ENCODE measurements around the gene DAB2IP. TPM values are rescaled to one million over a fixed set of nuclear protein-coding genes. Genes with fewer than 3 reads are reported as not detected.

The DAB2IP gene
- total RNA-seq, 6 donors from 2014 or later, result 61.8 to 98.0 (median 77.2) TPM

- 88 to 92% methylated on average over 10 of the region's 10 CpGs for WGBS, 2 donors
- TF ChIP-seq POLR2A (IDR thresholded peaks at IDR 0.05) (no peak), CTCF (IDR thresholded peaks at IDR 0.05) (no peak), EP300 (IDR thresholded peaks at IDR 0.05) (no peak), POLR2AphosphoS5 (IDR thresholded peaks at IDR 0.05) (no peak)
- Histone ChIP-seq H3K27me3 (no peaks in the 10 kb centered on the region), H3K36me3 (no peaks in the 10 kb centered on the region), H3K9me3 (peaks cover 0 to 9% (median 2%) of the 10 kb centered on the region in 4 donors), H3K27ac (no peak overlapping the region), H3K4me1 (no peaks in the 10 kb centered on the region), H3K4me3 (no peak overlapping the region)
- no peak for ATAC-seq (ENCODE audit: low FRiP score in 2 of 2)
- DNase-seq, result no peak
These were observed 148.9 kb downstream of the DAB2IP start for GRCh38 chr9:121800376-121800775.

- TF ChIP-seq EP300 (IDR thresholded peaks at IDR 0.05) (no peak), POLR2A (IDR thresholded peaks at IDR 0.05) (no peak), CTCF (IDR thresholded peaks at IDR 0.05) (no peak), POLR2AphosphoS5 (IDR thresholded peaks at IDR 0.05) (no peak)
- no peak for DNase-seq
- WGBS, 2 donors, result 63 to 71% methylated on average over 3 of the region's 3 CpGs
- no peak for ATAC-seq (ENCODE audit: low FRiP score in 2 of 2)
- Histone ChIP-seq H3K27ac (no peak overlapping the region), H3K4me3 (no peak overlapping the region), H3K4me1 (no peaks in the 10 kb centered on the region), H3K9me3 (peaks cover 0 to 9% (median 2%) of the 10 kb centered on the region in 4 donors), H3K36me3 (no peaks in the 10 kb centered on the region), H3K27me3 (no peaks in the 10 kb centered on the region)
These were observed 150.1 kb downstream of the DAB2IP start for GRCh38 chr9:121801579-121801978.

- Histone ChIP-seq H3K27ac (no peak overlapping the region), H3K4me1 (no peaks in the 10 kb centered on the region), H3K4me3 (no peak overlapping the region), H3K36me3 (no peaks in the 10 kb centered on the region), H3K27me3 (no peaks in the 10 kb centered on the region), H3K9me3 (peaks cover 0 to 9% (median 2%) of the 10 kb centered on the region in 4 donors)
- WGBS, 2 donors, result 84 to 86% methylated on average over 5 of the region's 5 CpGs
- DNase-seq, result no peak
- no peak for TF ChIP-seq POLR2A (IDR thresholded peaks at IDR 0.05)
- no peak for TF ChIP-seq CTCF (IDR thresholded peaks at IDR 0.05)
- TF ChIP-seq POLR2AphosphoS5 (IDR thresholded peaks at IDR 0.05), result no peak
- no peak for TF ChIP-seq EP300 (IDR thresholded peaks at IDR 0.05)
- no peak for ATAC-seq (ENCODE audit: low FRiP score in 2 of 2)
These were observed 151.3 kb downstream of the DAB2IP start for GRCh38 chr9:121802753-121803152.

GRCh38 chr9:121807069-121807822 is 155.8 kb downstream of the DAB2IP start:
- Histone ChIP-seq H3K4me1 (no peaks in the 10 kb centered on the region), H3K36me3 (no peaks in the 10 kb centered on the region), H3K4me3 (no peak overlapping the region), H3K27ac (no peak overlapping the region), H3K9me3 (peaks cover 0 to 9% (median 2%) of the 10 kb centered on the region in 4 donors), H3K27me3 (no peaks in the 10 kb centered on the region)
- 53 to 91% methylated on average over 11 to 12 of the region's 12 CpGs for WGBS, 2 donors
- TF ChIP-seq POLR2AphosphoS5 (IDR thresholded peaks at IDR 0.05) (no peak), POLR2A (IDR thresholded peaks at IDR 0.05) (no peak), CTCF (IDR thresholded peaks at IDR 0.05) (no peak), EP300 (IDR thresholded peaks at IDR 0.05) (no peak)
- DNase-seq, result no peak
- ATAC-seq (ENCODE audit: low FRiP score in 2 of 2), result no peak

- no peak for DNase-seq
- Histone ChIP-seq H3K4me3 (no peak overlapping the region), H3K27me3 (no peaks in the 10 kb centered on the region), H3K36me3 (no peaks in the 10 kb centered on the region), H3K9me3 (peaks cover 0 to 9% (median 2%) of the 10 kb centered on the region in 4 donors), H3K27ac (no peak overlapping the region), H3K4me1 (no peaks in the 10 kb centered on the region)
- 65 to 82% methylated on average over 14 to 16 of the region's 16 CpGs for WGBS, 2 donors
- no peak for TF ChIP-seq EP300 (IDR thresholded peaks at IDR 0.05)
- no peak for TF ChIP-seq POLR2A (IDR thresholded peaks at IDR 0.05)
- no peak for TF ChIP-seq CTCF (IDR thresholded peaks at IDR 0.05)
- TF ChIP-seq POLR2AphosphoS5 (IDR thresholded peaks at IDR 0.05), result no peak
- no peak for ATAC-seq (ENCODE audit: low FRiP score in 2 of 2)
These were observed 156.4 kb downstream of the DAB2IP start for GRCh38 chr9:121807823-121808278.

Data from upper lobe of left lung (tissue), 6 donors.